Nephron (organoid): ENCODE measurements around the gene E2F4.

Experiments
- H3K27ac Mint-ChIP-seq, 3 experiments: 2 replicates each; pipeline ENCODE4 v1.8.0; 2020; ENCODE audit warnings: mixed read lengths in 3 of 3, mild to moderate bottlenecking in 2 of 3, moderate library complexity in 1 of 3
- H3K27me3 Mint-ChIP-seq: 2 replicates; pipeline ENCODE4 v1.8.0; 2021; ENCODE audit warnings: low read depth, mild to moderate bottlenecking, moderate library complexity, mixed read lengths
- H3K36me3 Mint-ChIP-seq: 2 replicates; pipeline ENCODE4 v1.8.0; 2020; ENCODE audit warnings: low read depth, mixed read lengths
- H3K4me1 Mint-ChIP-seq: 2 replicates; pipeline ENCODE4 v1.8.0; 2020; ENCODE audit warnings: mixed read lengths
- H3K4me3 Mint-ChIP-seq, 3 experiments: 2 replicates each; pipeline ENCODE4 v1.8.0; 2020; ENCODE audit warnings: mild to moderate bottlenecking in 3 of 3, mixed read lengths in 3 of 3, moderate library complexity in 2 of 3
- H3K9me3 Mint-ChIP-seq: 2 replicates; pipeline ENCODE4 v1.8.0; 2020; ENCODE audit warnings: mixed read lengths
- TF ChIP-seq, protein P1 (sequence below), 3 experiments: fragments of 200-600 bp; sonication (generic); IDR thresholded peaks; one replicate each; pipeline ENCODE4 v1.5.0; 2021; ENCODE audit warnings: antibody characterized with exemption in 3 of 3; ENCODE audit not compliant: unreplicated experiment in 3 of 3

E2F4 gene

DNA sequence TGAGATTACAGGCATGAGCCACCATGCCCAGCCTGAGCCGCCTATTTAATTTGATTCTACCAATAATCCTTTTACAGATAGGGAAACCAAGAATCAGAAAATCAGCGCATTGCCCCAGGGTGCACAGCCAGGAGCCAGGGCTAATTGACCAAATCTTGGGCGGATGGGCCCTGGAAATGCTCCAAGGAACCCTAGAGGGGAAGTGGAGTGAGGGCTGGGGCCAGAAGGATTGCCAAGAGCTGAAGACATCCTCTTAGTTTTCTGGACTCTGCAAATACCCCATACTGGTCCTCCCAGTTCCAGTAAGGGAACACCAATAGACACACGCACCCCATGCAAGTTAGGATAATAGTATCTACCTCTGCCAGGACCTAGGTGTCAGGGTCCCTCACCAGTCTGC is 51.5 kb downstream of the E2F4 start:
- Mint-ChIP-seq H3K36me3 (no peaks in the 10 kb centered on the region), H3K4me3 (peak overlapping the region in 2 of 3 experiments; percentile 26 to 37), H3K27ac (no peak overlapping the region), H3K9me3 (no peaks in the 10 kb centered on the region), H3K27me3 (peaks cover 10% of the 10 kb centered on the region), H3K4me1 (peaks cover 17% of the 10 kb centered on the region)
- TF ChIP-seq, protein P1, sequence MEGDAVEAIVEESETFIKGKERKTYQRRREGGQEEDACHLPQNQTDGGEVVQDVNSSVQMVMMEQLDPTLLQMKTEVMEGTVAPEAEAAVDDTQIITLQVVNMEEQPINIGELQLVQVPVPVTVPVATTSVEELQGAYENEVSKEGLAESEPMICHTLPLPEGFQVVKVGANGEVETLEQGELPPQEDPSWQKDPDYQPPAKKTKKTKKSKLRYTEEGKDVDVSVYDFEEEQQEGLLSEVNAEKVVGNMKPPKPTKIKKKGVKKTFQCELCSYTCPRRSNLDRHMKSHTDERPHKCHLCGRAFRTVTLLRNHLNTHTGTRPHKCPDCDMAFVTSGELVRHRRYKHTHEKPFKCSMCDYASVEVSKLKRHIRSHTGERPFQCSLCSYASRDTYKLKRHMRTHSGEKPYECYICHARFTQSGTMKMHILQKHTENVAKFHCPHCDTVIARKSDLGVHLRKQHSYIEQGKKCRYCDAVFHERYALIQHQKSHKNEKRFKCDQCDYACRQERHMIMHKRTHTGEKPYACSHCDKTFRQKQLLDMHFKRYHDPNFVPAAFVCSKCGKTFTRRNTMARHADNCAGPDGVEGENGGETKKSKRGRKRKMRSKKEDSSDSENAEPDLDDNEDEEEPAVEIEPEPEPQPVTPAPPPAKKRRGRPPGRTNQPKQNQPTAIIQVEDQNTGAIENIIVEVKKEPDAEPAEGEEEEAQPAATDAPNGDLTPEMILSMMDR (IDR thresholded peaks at IDR 0.05; ENCODE audit: unreplicated experiment in 3 of 3), result no peak

DNA sequence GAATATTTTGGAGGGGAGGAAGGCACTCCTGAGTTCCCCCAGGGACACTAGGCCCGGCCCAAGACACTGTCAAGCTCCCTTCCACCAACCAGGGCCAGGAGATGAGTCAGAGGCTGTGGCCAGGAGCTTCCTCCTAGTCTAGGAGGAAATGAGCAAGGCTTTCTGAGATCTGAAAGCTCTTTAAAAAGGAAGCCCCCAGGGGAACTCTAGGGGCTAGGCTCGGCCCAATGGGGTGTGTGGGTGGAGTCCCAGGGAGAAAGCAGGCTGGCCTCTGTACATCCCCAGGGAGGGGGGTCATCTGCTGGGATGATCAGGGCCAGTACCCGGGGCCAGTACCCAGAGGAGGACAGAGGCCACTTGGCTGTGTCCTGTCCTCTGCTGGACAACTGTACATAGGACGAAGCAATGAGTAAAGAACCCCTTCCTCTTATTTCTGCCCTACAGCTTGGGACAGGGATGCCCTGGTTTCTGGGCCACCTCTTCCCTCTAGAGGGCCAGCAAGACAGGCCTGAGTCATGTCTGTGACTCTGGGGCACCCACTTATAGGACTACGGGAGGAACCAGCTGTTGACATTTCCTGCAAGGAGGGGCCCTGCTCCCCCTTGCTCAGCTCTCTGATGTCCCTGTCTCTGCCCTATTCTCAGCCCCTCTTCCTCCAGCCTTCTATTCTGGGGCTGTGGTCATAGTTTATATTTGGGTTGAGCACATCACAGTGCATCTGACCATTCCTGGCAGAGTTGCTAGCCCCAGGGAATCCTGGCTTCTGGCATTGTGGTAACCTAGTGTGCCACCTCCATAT is 52.6 kb downstream of the E2F4 start:
- TF ChIP-seq, protein P1 (IDR thresholded peaks at IDR 0.05; ENCODE audit: unreplicated experiment in 3 of 3), result no peak
- Mint-ChIP-seq H3K27me3 (peaks cover 15% of the 10 kb centered on the region), H3K4me3 (peak overlapping the region; percentile 82 to 90 (median 89)), H3K9me3 (no peaks in the 10 kb centered on the region), H3K27ac (peak overlapping the region; percentile 51 to 89 (median 68)), H3K4me1 (peaks cover 21% of the 10 kb centered on the region), H3K36me3 (no peaks in the 10 kb centered on the region)

GRCh38 chr16:67245186-67245585 is 53.2 kb downstream of the E2F4 start:
- H3K27ac Mint-ChIP-seq, result peak overlapping the region; percentile 43 to 89 (median 68)
- TF ChIP-seq, protein P1 (IDR thresholded peaks at IDR 0.05; ENCODE audit: unreplicated experiment in 3 of 3), result no peak
- H3K36me3 Mint-ChIP-seq, result no peaks in the 10 kb centered on the region
- no peaks in the 10 kb centered on the region for H3K9me3 Mint-ChIP-seq
- H3K27me3 Mint-ChIP-seq, result peaks cover 21% of the 10 kb centered on the region
- peak overlapping the region; percentile 82 to 90 (median 89) for H3K4me3 Mint-ChIP-seq
- H3K4me1 Mint-ChIP-seq, result peaks cover 27% of the 10 kb centered on the region

- H3K36me3 Mint-ChIP-seq, result no peaks in the 10 kb centered on the region
Measured at GRCh38 chr16:67245674-67246080, 53.7 kb downstream of the E2F4 start.

GRCh38 chr16:67246081-67246755 is 54.3 kb downstream of the E2F4 start:
- H3K27ac Mint-ChIP-seq, result peak overlapping the region in 2 of 3 experiments; percentile 43 to 89
- H3K4me1 Mint-ChIP-seq, result peaks cover 34% of the 10 kb centered on the region
- TF ChIP-seq, protein P1 (IDR thresholded peaks at IDR 0.05; ENCODE audit: unreplicated experiment in 3 of 3), result peak in 2 of 3 experiments; percentile 29 to 54
- H3K4me3 Mint-ChIP-seq, result peak overlapping the region; percentile 87 to 90 (median 89)
- H3K36me3 Mint-ChIP-seq, result no peaks in the 10 kb centered on the region
- peaks cover 28% of the 10 kb centered on the region for H3K27me3 Mint-ChIP-seq
- H3K9me3 Mint-ChIP-seq, result no peaks in the 10 kb centered on the region

More at GRCh38 chr16:67245674-67246080, 53.7 kb downstream of the E2F4 start:
- Mint-ChIP-seq H3K4me3 (peak overlapping the region; percentile 82 to 90 (median 89)), H3K9me3 (no peaks in the 10 kb centered on the region), H3K27me3 (peaks cover 24% of the 10 kb centered on the region), H3K4me1 (peaks cover 31% of the 10 kb centered on the region), H3K27ac (peak overlapping the region; percentile 43 to 89 (median 68))
- TF ChIP-seq, protein P1 (IDR thresholded peaks at IDR 0.05; ENCODE audit: unreplicated experiment in 3 of 3), result no peak
